ENCODE measurements around the gene IFT20. TPM values are rescaled to one million over a fixed set of nuclear protein-coding genes. Genes with fewer than 3 reads are reported as not detected.

Gene IFT20
- total RNA-seq, 1 donor from 2014 or later, result 17.3 TPM

DNA sequence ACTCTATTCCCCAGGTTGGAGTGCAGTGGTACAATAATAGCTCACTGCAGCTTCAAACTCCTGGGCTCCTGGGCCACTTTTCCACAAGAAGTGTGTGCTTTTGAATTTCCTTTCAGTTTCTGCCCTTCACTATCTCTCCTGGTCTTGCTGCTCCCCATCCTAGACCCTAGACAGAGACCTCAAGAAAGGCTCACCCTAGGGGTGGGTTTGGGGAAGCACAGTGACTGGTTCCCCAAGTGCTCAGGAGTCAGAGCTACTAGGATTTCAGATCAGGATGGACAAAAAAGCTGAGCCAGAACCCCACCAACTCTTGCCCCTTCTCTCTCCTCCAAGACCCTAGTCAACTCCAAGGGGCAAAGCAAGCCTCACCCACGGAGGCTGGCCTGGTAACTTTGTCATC is 31.3 kb upstream of the IFT20 start:
- DNase-seq (ENCODE audit: low spot score), result no peak
- intact Hi-C loops (cut with DNase I), result no loop called here

DNA sequence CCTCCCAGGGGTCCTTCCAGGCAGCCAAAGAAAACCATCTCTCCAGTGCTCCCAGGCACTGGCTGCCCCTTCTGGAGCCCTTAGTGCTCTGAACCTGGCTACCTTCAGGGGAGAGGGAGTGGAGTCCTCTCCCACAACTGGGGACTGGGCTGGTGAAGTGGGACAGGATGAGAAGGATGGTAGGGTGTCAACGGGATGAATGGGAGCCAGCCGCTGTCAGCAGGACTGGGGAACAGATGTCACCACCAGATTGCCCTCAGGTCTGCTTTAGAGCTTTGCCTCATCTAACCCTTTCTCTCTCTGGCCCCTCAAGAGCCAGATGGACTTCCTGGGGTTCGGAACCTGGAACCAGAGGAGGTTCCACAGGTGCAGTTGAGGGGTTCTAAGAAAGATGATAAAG is 30.2 kb upstream of the IFT20 start:
- intact Hi-C loops (cut with DNase I), result no loop called here
- DNase-seq (ENCODE audit: low spot score), result no peak

DNA sequence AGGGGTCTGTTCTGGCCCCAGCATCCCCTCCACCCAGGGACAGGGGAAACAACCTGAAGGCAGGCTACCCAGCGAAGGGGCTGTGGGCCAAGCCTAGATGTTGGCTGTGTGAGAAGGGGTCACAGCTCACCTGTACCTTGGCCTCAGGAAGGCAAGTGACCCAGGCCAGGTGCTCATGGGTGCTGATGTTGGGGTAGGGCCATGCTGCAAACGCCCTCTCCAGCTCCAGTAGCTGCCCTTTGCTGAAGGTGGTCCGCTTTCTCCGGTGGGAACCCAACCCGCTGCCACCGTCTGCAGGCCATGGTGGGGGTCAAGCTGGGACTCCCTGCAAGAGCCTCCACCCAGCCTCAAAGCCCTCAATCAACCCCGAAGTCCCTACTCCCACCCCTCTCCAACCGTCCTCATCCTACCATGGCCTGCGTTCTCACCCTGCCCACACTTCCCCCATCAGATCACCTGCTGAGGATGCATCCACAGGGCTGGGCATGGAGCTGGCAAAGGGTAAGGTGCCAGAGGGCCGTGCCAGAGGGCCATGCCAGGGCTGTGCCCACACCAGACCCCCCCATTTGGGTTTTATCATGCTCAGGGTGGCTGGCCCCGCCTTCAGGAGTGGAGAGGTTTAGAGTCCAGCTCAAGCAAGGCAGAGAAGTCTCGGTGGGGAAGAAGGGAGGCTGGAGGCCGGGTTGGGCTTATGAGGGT is 29.5 kb upstream of the IFT20 start, which contains the start of gene SEBOX:
Gene SEBOX (minus strand): TSS at position 535 of the 699 bp plus-strand sequence. CDS start 48 bp downstream, at position 487.
- no peak for DNase-seq (ENCODE audit: low spot score)
- intact Hi-C loops (cut with DNase I), result no loop called here

GRCh38 chr17:28363776-28364650 is 28.7 kb upstream of the IFT20 start:
- DNase-seq (ENCODE audit: low spot score), result no peak
- intact Hi-C loops (cut with DNase I), result no loop called here

- intact Hi-C loops (cut with DNase I), result no loop called here
- DNase-seq (ENCODE audit: low spot score), result no peak
These were observed 27.9 kb upstream of the IFT20 start for GRCh38 chr17:28363186-28363585.

- intact Hi-C loops (cut with DNase I), result loop anchor here (1.0 kb wide), 1 partner anchor 23 kb away; the partner anchor contains the start of genes IFT20 and TNFAIP1
- no peak for DNase-seq (ENCODE audit: low spot score)
These were observed 22.6 kb upstream of the IFT20 start for GRCh38 chr17:28357901-28358197.

DNA sequence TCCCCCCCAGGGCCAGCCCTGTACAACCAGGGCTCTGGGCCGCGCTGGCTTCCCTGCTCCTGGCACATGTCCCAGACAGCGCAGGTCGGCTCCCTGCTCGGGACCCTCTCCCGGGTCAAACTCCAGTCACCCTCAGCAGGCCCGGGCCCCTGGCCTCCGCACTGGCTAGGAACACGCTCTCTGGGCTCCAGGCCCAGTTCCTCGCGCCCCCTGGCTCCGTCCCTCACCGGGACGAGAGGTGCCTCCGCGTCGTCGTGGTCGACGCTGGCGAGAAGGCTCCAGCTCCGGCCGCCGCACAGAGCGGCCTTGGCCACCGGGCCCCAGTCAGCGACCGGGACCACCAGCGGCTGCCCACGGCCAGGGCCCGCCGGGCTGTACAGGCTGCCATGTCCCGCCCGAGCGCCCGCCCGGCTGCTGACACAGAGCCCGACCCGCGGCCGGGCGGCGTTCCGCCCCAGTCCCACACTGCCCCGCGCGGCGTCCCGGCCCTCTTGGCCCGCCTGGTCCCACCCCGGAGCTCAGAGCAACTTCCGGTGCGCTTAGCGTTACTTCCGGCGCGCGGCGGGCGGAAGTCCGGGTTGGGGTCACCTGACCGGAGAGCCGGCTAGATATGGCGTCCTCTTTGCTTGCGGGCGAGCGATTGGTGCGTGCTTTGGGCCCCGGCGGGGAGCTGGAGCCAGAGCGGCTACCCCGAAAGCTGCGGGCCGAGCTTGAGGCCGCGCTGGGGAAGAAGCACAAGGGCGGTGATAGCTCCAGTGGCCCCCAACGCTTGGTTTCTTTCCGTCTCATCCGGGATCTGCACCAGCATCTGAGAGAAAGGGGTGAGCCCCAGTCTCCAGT is 22.0 kb upstream of the IFT20 start, which contains the start of gene POLDIP2:
Gene POLDIP2 (minus strand): TSS at position 467 of the 840 bp plus-strand sequence. CDS start 79 bp downstream, at position 388.
- peak; percentile 98 for DNase-seq (ENCODE audit: low spot score)
- intact Hi-C loops (cut with DNase I), result loop anchor here (1.0 kb wide), 1 partner anchor 22 kb away; the partner anchor contains the start of genes IFT20 and TNFAIP1

DNA sequence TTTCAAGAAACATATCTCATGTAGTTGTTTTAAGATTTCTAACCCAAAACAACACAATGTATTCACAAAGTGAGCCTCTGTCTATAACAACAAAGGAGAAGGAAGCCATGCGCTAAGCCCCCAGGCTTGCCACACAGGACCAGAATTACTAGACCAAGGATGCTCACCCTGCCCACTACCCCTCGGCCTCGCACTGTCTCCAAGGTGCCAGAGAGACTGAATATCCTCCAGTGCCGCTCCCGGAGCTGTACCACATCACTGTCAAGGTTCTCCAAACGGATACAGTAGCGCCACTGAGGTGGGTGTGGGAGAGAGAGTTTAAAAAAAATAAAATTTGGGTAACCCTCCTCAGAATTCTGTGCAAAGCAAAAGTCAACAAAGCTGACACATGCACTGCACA is 15.0 kb upstream of the IFT20 start:
- intact Hi-C loops (cut with DNase I), result no loop called here
- DNase-seq (ENCODE audit: low spot score), result no peak

- intact Hi-C loops (cut with DNase I), result loop anchor here (10.0 kb wide), 1 partner anchor 544 kb away; the partner anchor contains the start of gene NOS2
- DNase-seq (ENCODE audit: low spot score), result peak; percentile 62
These were observed 13.7 kb upstream of the IFT20 start for GRCh38 chr17:28348979-28349378.

DNA sequence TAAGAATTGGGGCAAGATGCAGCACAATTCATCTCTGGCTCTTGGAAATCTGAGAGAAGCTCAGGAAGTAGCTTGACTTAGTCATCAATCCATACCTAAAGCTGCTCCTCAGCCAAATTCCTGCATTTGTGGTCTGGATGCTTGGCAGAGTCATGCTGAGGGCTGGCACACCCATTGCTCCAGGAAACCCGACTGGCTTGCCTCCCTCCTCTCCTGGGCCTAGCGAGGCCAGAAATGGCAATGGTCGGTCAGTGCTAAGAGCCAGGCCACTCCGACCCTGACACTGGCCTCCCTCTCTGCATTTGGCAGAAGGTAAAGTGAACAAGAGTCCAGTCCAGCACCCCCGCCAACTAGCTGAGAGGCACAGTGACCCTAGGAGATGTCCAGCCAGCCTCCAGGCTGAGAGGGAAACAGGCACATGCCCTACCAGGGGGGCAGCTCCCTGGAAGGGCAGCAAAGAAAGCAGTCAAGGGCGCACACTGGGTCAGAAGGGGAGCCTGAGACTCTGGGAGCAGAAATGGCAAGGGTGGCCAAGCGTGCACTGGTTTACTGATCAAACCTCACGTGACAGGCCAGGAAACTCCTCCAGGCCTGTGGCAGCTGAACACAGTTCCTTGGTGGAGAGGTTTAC is 12.1 kb upstream of the IFT20 start:
- peak; percentile 72 for DNase-seq (ENCODE audit: low spot score)
- intact Hi-C loops (cut with DNase I), result loop anchor here (10.0 kb wide), 1 partner anchor 543 kb away; the partner anchor contains the start of gene NOS2

DNA sequence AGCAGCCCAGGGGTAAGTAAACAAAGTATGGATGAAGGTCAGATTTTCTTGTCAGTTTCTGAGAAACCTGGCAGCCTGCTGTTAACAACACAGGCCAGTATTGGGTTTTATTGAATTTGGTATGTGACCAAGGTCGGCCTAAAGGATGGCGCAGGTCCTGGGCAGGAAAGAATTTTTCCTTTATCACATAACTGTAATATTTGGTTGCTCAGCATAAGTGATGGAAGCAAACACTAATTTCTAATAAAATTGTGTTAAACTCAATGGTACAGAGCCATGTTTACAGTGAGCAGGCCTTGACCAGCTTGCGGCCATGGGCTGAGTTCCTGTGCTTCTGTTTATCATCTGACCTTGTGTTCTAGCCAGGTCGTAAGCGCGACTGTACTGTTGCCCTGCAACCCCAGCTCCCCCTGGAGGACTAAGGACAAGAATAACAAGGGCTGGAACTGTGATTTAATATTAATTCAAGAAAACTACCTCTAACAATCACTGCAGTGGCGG is 11.5 kb upstream of the IFT20 start:
- intact Hi-C loops (cut with DNase I), result loop anchor here (10.0 kb wide), 1 partner anchor 542 kb away; the partner anchor contains the start of gene NOS2
- DNase-seq (ENCODE audit: low spot score), result peak; percentile 73

DNA sequence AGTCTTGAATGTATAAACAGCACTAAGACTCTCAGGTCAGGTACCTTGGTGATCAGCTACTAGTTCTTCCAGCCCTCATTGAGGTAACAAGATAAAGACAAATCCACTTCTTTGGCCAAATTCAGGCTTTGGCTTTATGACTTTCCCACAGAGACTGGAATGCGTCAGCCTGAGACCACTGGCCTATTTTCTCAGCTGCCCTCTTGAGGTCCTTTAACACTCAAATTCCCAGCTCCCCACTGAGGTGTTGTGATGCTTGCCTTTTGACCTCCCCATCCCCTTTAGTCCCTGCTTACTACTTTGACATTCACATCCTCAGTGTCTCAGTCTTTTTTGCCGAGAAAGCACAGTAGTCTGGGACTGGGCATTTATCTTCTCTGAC is 10.9 kb upstream of the IFT20 start:
- DNase-seq (ENCODE audit: low spot score), result no peak
- intact Hi-C loops (cut with DNase I), result loop anchor here (10.0 kb wide), 1 partner anchor 541 kb away; the partner anchor contains the start of gene NOS2

DNA sequence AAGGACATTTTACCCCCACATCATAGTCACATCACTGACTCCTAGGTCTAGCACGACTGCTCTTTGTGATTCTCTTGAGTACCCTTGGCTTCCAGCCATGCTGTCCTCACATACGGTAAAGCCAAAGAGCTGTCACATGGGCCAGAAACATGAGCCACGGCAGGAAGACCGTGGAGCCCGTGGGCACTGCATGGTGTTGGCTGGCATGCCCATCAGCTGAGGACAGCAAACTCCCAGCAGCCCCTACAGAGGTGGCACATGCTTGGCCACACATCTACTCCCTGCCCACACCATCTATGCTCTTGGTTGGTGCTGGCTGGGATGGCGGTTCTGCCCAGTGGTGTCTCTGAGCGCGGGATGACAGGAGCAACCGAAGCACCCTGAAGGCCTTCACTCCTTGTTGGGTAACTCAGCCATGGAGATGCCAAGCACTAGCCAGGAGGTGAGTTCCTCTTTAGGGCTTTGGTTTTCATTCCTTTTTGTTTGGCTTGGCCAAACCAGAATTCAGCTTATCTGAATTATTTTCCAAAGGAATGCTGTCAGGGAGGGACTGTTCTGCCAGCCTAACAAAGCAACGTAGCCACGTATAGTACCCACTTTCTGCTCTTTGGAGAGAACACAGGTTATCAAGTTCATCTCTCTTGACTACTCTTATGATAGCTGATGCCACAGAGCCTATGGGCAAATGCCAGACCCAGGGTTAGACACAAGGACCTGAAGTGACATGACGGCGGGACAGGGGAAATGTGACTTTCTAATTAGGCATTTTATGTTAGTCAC is 10.3 kb upstream of the IFT20 start:
- intact Hi-C loops (cut with DNase I), result loop anchor here (10.0 kb wide), 1 partner anchor 541 kb away; the partner anchor contains the start of gene NOS2

GRCh38 chr17:28344435-28344901 is 9.2 kb upstream of the IFT20 start:
- intact Hi-C loops (cut with DNase I), result loop anchor here (10.0 kb wide), 1 partner anchor 540 kb away; the partner anchor contains the start of gene NOS2
- DNase-seq (ENCODE audit: low spot score), result peak; percentile 56

More for the DNA sequence above, 10.3 kb upstream of the IFT20 start:
- DNase-seq (ENCODE audit: low spot score), result peak; percentile 76

GRCh38 chr17:28344011-28344410 is 8.7 kb upstream of the IFT20 start:
- peak; percentile 38 for DNase-seq (ENCODE audit: low spot score)
- intact Hi-C loops (cut with DNase I), result loop anchor here (10.0 kb wide), 1 partner anchor 539 kb away; the partner anchor contains the start of gene NOS2

- intact Hi-C loops (cut with DNase I), result loop anchor here (10.0 kb wide), 1 partner anchor 539 kb away; the partner anchor contains the start of gene NOS2
- peak; percentile 51 for DNase-seq (ENCODE audit: low spot score)
These were observed 8.2 kb upstream of the IFT20 start for GRCh38 chr17:28343491-28343932.

DNA sequence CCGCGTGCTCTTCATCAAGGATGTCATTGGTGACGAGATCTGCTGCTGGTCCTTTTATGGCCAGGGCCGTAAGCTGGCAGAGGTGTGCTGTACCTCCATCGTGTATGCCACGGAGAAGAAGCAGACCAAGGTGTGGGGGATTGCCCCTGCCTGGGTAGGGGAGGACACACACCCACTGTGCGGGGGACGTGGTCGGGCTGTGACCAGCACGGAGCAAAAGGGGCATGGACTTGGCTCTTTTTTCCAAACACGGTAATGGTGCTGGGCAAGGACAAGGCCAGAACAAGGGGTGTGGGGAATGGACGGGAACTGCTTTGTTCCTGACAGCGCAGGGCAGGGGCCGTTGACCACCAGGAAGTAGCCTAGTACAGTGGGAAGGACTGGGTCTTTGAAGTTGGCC is 7.0 kb upstream of the IFT20 start:
- intact Hi-C loops (cut with DNase I), result loop anchor here (10.0 kb wide), 1 partner anchor 538 kb away; the partner anchor contains the start of gene NOS2
- DNase-seq (ENCODE audit: low spot score), result peak; percentile 15
